SK-N-SH (cell line): ENCODE results near the gene ITFG1. TPM values are rescaled to one million over a fixed set of nuclear protein-coding genes. Genes with fewer than 3 reads are reported as not detected.

Source experiments
- CTCF ChIA-PET: fragments of 300-600, 350-600 bp; formaldehyde crosslinking; extraction: SDS; loops from one replicate; lab custom pipeline; 2021; lab: Yijun Ruan, JAX
- POLR2A ChIA-PET: fragments of 350-600 bp; sonication (Branson Sonifier 250); formaldehyde crosslinking; extraction: SDS; loops from one replicate; lab custom pipeline; 2020; ENCODE audit warnings: antibody characterized with exemption, inconsistent platforms; lab: Yijun Ruan, JAX
- DNase-seq: peaks from one replicate; pipeline ENCODE4 v3.0.0; 2012
- H2AFZ ChIP-seq: fragments of 200-600 bp; sonication (generic); 2 replicates; pipeline ENCODE4 v1.8.1; 2016; ENCODE audit warnings: antibody characterized with exemption, mild to moderate bottlenecking, low read depth
- H3F3A ChIP-seq: fragments of 200-600 bp; sonication (generic); replicated peaks from 2 replicates; pipeline ENCODE3; 2016; ENCODE audit warnings: antibody characterized with exemption, mild to moderate bottlenecking; ENCODE audit not compliant: insufficient read depth
- H3K27ac ChIP-seq, 2 experiments: fragments of 200-500 bp in 1 of 2; fragments of 200-600 bp in 1 of 2; sonication (Bioruptor generic) in 1 of 2; sonication (generic), shearing (Covaris generic) in 1 of 2; 2 replicates each; pipeline versions ENCODE4 v1.5.1 to v1.6.1; 2014 to 2016; ENCODE audit warnings: low read depth in 2 of 2, inconsistent platforms in 1 of 2, low read length in 1 of 2, mild to moderate bottlenecking in 1 of 2, mixed read lengths in 1 of 2
- H3K27me3 ChIP-seq: fragments of 200-600 bp; sonication (generic), shearing (Covaris generic); 2 replicates; pipeline ENCODE4 v1.6.1; 2016; ENCODE audit warnings: mixed run types; ENCODE audit not compliant: insufficient read depth
- H3K36me3 ChIP-seq, 2 experiments: fragments of 200-500 bp in 1 of 2; fragments of 200-600 bp in 1 of 2; sonication (Bioruptor generic) in 1 of 2; sonication (generic) in 1 of 2; replicated peaks in 1 of 2; 2 replicates each; pipeline versions ENCODE3 to v1.5.1; 2014 to 2016; ENCODE audit warnings: low read length in 1 of 2, mild to moderate bottlenecking in 1 of 2; ENCODE audit not compliant: insufficient read depth in 2 of 2, control insufficient read depth in 1 of 2
- H3K4me1 ChIP-seq, 2 experiments: fragments of 200-500 bp in 1 of 2; fragments of 200-600 bp in 1 of 2; sonication (Bioruptor generic) in 1 of 2; sonication (generic), shearing (Covaris generic) in 1 of 2; 2 replicates each; pipeline versions ENCODE4 v1.5.1 to v1.6.1; 2014 to 2016; ENCODE audit warnings: low read depth in 1 of 2, low read length in 1 of 2, mixed run types in 1 of 2; ENCODE audit not compliant: insufficient read depth in 2 of 2, control insufficient read depth in 1 of 2
- H3K4me2 ChIP-seq: fragments of 200-600 bp; sonication (generic), shearing (Covaris generic); 2 replicates; pipeline ENCODE4 v1.6.1; 2017; ENCODE audit warnings: mixed run types
- H3K4me3 ChIP-seq, 2 experiments: fragments of 200-500 bp in 1 of 2; fragments of 200-600 bp in 1 of 2; sonication (Bioruptor generic) in 1 of 2; sonication (generic), shearing (Covaris generic) in 1 of 2; 2 replicates each; pipeline versions ENCODE4 v1.5.1 to v1.8.1; 2014 to 2016; ENCODE audit warnings: low read depth in 2 of 2, inconsistent platforms in 1 of 2, low read length in 1 of 2, mild to moderate bottlenecking in 1 of 2, mixed read lengths in 1 of 2, moderate library complexity in 1 of 2
- H3K79me2 ChIP-seq: fragments of 200-600 bp; sonication (generic); 2 replicates; pipeline ENCODE4 v1.8.1; 2017; ENCODE audit warnings: mild to moderate bottlenecking; ENCODE audit not compliant: insufficient read depth
- H3K9ac ChIP-seq: fragments of 200-600 bp; sonication (generic); 2 replicates; pipeline ENCODE4 v1.6.1; 2017; ENCODE audit warnings: mixed run types
- H3K9me2 ChIP-seq: fragments of 200-600 bp; sonication (generic); 2 replicates; pipeline ENCODE4 v1.6.1; 2017; ENCODE audit warnings: mixed run types
- H3K9me3 ChIP-seq: fragments of 200-600 bp; sonication (generic); 2 replicates; pipeline ENCODE4 v1.6.1; 2017; ENCODE audit warnings: mixed run types, mild to moderate bottlenecking, moderate library complexity
- H4K20me1 ChIP-seq: fragments of 200-600 bp; sonication (generic); 2 replicates; pipeline ENCODE4 v1.6.1; 2017; ENCODE audit warnings: mild to moderate bottlenecking, mixed run types; ENCODE audit not compliant: insufficient read depth
- CHD2 ChIP-seq: fragments of 150-350 bp; IDR thresholded peaks from 2 replicates; pipeline ENCODE4 v1.6.1; 2018; ENCODE audit warnings: low read length; ENCODE audit not compliant: partially characterized antibody
- ELF1 ChIP-seq: IDR thresholded peaks from 2 replicates; pipeline ENCODE4 v1.4.0; 2012
- EP300 ChIP-seq, 2 experiments: IDR thresholded peaks; 2 replicates each; pipeline versions ENCODE4 v1.4.0 to v1.6.1; 2012; ENCODE audit warnings: borderline replicate concordance in 1 of 2, low read depth in 1 of 2, low read length in 1 of 2
- GABPA ChIP-seq: IDR thresholded peaks from 2 replicates; pipeline ENCODE4 v1.4.0; 2012; ENCODE audit warnings: low read depth, mild to moderate bottlenecking
- MEF2A ChIP-seq: IDR thresholded peaks from 2 replicates; pipeline ENCODE4 v1.4.0; 2012; ENCODE audit warnings: low read depth, borderline replicate concordance
- MXI1 ChIP-seq: IDR thresholded peaks from 2 replicates; pipeline ENCODE4 v1.6.1; 2012; ENCODE audit warnings: mild to moderate bottlenecking, low read depth, low read length, improper control_type of control experiment
- RAD21 ChIP-seq: IDR thresholded peaks from 2 replicates; pipeline ENCODE4 v1.6.1; 2012; ENCODE audit warnings: mild to moderate bottlenecking, low read length
- RCOR1 ChIP-seq: fragments of 150-350 bp; IDR thresholded peaks from 2 replicates; pipeline ENCODE4 v1.6.1; 2017; ENCODE audit warnings: antibody characterized with exemption, low read length
- RFX5 ChIP-seq: IDR thresholded peaks from 2 replicates; pipeline ENCODE4 v1.6.1; 2012; ENCODE audit warnings: mild to moderate bottlenecking, improper control_type of control experiment, low read length
- RXRA ChIP-seq: IDR thresholded peaks from 2 replicates; pipeline ENCODE4 v1.4.0; 2012; ENCODE audit warnings: low read depth, mild to moderate bottlenecking, borderline replicate concordance
- YY1 ChIP-seq: IDR thresholded peaks from 2 replicates; pipeline ENCODE4 v1.4.0; 2012; ENCODE audit warnings: low read depth, mild to moderate bottlenecking
- WGBS: methylation state at CpG from one replicate; pipeline ENCODE4 v1.1.6; 2017; ENCODE audit warnings: low lambda C conversion rate; 5-methylcytosine and 5-hydroxymethylcytosine counted together
- polyA plus RNA-seq, 3 experiments: library from polyadenylated mRNA; depleted of rRNA; stranded (reverse); fragments of >200 nt; gene quantifications; 2 replicates each; pipeline ENCODE4 v1.2.3, GENCODE V29; 2012
- TF ChIP-seq, protein P1 (sequence below): fragments of 150-350 bp; IDR thresholded peaks from 2 replicates; pipeline ENCODE4 v1.6.1; 2016; ENCODE audit warnings: mild to moderate bottlenecking, low read depth, low read length
- TF ChIP-seq, protein P2 (sequence below): IDR thresholded peaks from 2 replicates; pipeline ENCODE4 v1.4.0; 2012; ENCODE audit warnings: low read depth, borderline replicate concordance
- TF ChIP-seq, protein P3 (sequence below): IDR thresholded peaks from 2 replicates; pipeline ENCODE4 v1.6.1; 2012; ENCODE audit warnings: mild to moderate bottlenecking, low read depth, low read length, moderate library complexity

Gene ITFG1
- polyA plus RNA-seq, 1 of the 3 experiments (the other 2 are of a cell fraction) = 48.6 TPM

DNA sequence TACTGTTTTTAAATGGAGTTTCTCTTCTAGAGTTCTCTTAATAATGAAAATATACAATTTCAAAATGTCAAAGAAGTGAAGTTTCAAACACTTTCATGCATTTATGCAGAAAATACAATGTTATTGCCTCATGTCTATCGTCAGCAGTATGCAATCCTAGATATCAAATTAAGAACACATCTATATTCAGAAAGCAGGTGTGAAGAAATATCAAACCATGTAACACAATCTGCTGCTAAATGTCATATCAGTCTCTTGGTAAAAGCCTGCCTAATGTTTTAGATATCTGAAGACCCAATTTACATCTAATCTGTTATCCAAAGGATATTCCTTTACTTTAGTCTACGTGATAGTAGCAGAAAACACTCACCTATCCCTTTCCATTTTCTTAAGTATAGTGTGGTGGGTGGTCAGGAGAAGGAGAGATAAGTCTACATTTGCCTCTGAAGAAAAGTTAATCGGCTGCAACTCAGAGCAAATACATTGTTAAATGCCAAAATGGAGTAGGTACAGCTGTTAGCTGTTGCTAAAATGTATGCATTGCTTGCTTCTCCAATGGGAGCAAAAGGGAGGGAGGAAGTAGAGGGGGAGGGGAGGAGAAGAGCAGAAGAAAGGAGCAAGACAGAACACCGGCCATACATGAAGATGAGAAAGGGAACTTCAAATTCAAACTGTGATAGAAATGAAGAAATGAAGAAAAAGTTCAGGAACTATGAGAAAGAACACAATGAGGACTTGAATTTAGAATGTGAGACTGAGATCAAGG, 64.9 kb downstream of the ITFG1 start:
- no peak for TF ChIP-seq EP300 (IDR thresholded peaks at IDR 0.05; ENCODE audit: borderline replicate concordance in 1 of 2, low read depth in 1 of 2, low read length in 1 of 2)
- no peak for TF ChIP-seq YY1
- TF ChIP-seq, protein P1, sequence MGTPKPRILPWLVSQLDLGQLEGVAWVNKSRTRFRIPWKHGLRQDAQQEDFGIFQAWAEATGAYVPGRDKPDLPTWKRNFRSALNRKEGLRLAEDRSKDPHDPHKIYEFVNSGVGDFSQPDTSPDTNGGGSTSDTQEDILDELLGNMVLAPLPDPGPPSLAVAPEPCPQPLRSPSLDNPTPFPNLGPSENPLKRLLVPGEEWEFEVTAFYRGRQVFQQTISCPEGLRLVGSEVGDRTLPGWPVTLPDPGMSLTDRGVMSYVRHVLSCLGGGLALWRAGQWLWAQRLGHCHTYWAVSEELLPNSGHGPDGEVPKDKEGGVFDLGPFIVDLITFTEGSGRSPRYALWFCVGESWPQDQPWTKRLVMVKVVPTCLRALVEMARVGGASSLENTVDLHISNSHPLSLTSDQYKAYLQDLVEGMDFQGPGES = no peak
- no peak for TF ChIP-seq RCOR1
- no peak for TF ChIP-seq RXRA
- TF ChIP-seq ELF1 = no peak
- no peak for TF ChIP-seq MXI1
- TF ChIP-seq, protein P2, sequence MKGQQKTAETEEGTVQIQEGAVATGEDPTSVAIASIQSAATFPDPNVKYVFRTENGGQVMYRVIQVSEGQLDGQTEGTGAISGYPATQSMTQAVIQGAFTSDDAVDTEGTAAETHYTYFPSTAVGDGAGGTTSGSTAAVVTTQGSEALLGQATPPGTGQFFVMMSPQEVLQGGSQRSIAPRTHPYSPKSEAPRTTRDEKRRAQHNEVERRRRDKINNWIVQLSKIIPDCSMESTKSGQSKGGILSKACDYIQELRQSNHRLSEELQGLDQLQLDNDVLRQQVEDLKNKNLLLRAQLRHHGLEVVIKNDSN = no peak
- TF ChIP-seq, protein P3, sequence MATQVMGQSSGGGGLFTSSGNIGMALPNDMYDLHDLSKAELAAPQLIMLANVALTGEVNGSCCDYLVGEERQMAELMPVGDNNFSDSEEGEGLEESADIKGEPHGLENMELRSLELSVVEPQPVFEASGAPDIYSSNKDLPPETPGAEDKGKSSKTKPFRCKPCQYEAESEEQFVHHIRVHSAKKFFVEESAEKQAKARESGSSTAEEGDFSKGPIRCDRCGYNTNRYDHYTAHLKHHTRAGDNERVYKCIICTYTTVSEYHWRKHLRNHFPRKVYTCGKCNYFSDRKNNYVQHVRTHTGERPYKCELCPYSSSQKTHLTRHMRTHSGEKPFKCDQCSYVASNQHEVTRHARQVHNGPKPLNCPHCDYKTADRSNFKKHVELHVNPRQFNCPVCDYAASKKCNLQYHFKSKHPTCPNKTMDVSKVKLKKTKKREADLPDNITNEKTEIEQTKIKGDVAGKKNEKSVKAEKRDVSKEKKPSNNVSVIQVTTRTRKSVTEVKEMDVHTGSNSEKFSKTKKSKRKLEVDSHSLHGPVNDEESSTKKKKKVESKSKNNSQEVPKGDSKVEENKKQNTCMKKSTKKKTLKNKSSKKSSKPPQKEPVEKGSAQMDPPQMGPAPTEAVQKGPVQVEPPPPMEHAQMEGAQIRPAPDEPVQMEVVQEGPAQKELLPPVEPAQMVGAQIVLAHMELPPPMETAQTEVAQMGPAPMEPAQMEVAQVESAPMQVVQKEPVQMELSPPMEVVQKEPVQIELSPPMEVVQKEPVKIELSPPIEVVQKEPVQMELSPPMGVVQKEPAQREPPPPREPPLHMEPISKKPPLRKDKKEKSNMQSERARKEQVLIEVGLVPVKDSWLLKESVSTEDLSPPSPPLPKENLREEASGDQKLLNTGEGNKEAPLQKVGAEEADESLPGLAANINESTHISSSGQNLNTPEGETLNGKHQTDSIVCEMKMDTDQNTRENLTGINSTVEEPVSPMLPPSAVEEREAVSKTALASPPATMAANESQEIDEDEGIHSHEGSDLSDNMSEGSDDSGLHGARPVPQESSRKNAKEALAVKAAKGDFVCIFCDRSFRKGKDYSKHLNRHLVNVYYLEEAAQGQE = no peak
- no peak for TF ChIP-seq RFX5
- Histone ChIP-seq H4K20me1 (no peaks in the 10 kb centered on the region), H3K79me2 (no peaks in the 10 kb centered on the region), H2AFZ (no peak overlapping the region), H3K9ac (no peak overlapping the region), H3K9me3 (no peaks in the 10 kb centered on the region), H3K4me2 (no peak overlapping the region), H3K4me1 (no peaks in the 10 kb centered on the region; a peak in 1 of 4 replicates), H3K27ac (no peak overlapping the region), H3F3A (no peaks in the 10 kb centered on the region), H3K27me3 (no peaks in the 10 kb centered on the region), H3K9me2 (no peaks in the 10 kb centered on the region), H3K4me3 (no peak overlapping the region), H3K36me3 (peaks cover 4% of the 10 kb centered on the region in 2 experiments)
- no peak for DNase-seq
- ChIA-PET CTCF (no interaction called here), POLR2A (no interaction called here)
- 90% methylated on average over 4 of the region's 4 CpGs for WGBS

DNA sequence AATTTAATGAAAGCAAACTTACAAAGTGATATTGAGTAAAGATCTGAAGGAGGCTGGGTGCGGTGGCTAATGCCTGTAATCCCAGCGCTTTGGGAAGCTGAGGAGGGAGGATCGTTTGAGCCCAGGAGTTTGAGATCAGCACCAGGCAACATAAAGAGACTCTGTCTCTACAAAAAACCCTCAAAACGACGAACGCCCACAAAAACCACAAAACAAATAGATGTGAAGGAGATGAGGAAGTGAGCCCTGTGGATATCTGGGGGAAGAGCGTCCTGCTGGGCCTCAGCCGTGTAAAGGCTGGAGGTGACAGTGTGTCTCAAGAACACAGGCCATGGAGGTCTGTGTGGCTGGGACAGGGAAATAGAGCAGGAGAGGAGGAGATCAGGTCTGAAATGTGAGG, 68.8 kb downstream of the ITFG1 start:
- no peak overlapping the region for H3K4me3 ChIP-seq
- CTCF ChIA-PET = interaction anchor here (1.2 kb wide), 1 partner anchor 11 kb away, joined by 4 read pairs; no protein-coding TSS in a partner anchor
- no peaks in the 10 kb centered on the region for H3K9me3 ChIP-seq
- no peak overlapping the region for H2AFZ ChIP-seq
- H3K4me2 ChIP-seq = no peak overlapping the region
- TF ChIP-seq CHD2 = no peak
- TF ChIP-seq YY1 = no peak
- TF ChIP-seq MEF2A = no peak
- no peak for TF ChIP-seq ELF1
- no peak for TF ChIP-seq RAD21
- no peak for TF ChIP-seq GABPA
- H3K27me3 ChIP-seq = no peaks in the 10 kb centered on the region
- H3K9me2 ChIP-seq = no peaks in the 10 kb centered on the region
- H3K27ac ChIP-seq = no peak overlapping the region
- no peaks in the 10 kb centered on the region for H3F3A ChIP-seq
- no peaks in the 10 kb centered on the region for H4K20me1 ChIP-seq
- no peak overlapping the region for H3K9ac ChIP-seq
- H3K4me1 ChIP-seq = no peaks in the 10 kb centered on the region; a peak in 1 of 4 replicates
- 92% methylated on average over 8 of the region's 8 CpGs for WGBS
- DNase-seq = no peak
- peaks cover 4% of the 10 kb centered on the region in 2 experiments for H3K36me3 ChIP-seq
- no peaks in the 10 kb centered on the region for H3K79me2 ChIP-seq
- POLR2A ChIA-PET = no interaction called here
